ENCODE data around the gene CLBA1.
"Not testable (repeated sequence)": the region's sequence is repeated elsewhere in the genome, so short reads cannot be mapped to it uniquely, and the experiment has no call there.

CLBA1 gene

GRCh38 chr14:104947201-104947600 is 38.4 kb upstream of the CLBA1 start:
- in situ Hi-C loops (cut with HindIII; ENCODE audit: low sequenced_read_pairs): not testable (repeated sequence)

GRCh38 chr14:104947881-104948735 is 37.5 kb upstream of the CLBA1 start:
- in situ Hi-C loops (cut with HindIII; ENCODE audit: low sequenced_read_pairs): not testable (repeated sequence)

- in situ Hi-C loops (cut with HindIII; ENCODE audit: low sequenced_read_pairs): no loop called here
These were observed 36.9 kb upstream of the CLBA1 start for GRCh38 chr14:104948736-104949031.

GRCh38 chr14:104949406-104949955 is 36.1 kb upstream of the CLBA1 start:
- in situ Hi-C loops (cut with HindIII; ENCODE audit: low sequenced_read_pairs): not testable (repeated sequence)

GRCh38 chr14:104950021-104950420 is 35.6 kb upstream of the CLBA1 start:
- in situ Hi-C loops (cut with HindIII; ENCODE audit: low sequenced_read_pairs): no loop called here

GRCh38 chr14:104950701-104951100 is 34.9 kb upstream of the CLBA1 start:
- in situ Hi-C loops (cut with HindIII; ENCODE audit: low sequenced_read_pairs): not testable (repeated sequence)

- in situ Hi-C loops (cut with HindIII; ENCODE audit: low sequenced_read_pairs): not testable (repeated sequence)
These were observed 33.5 kb upstream of the CLBA1 start for GRCh38 chr14:104951863-104952657.

GRCh38 chr14:104953097-104953496 is 32.5 kb upstream of the CLBA1 start:
- in situ Hi-C loops (cut with HindIII; ENCODE audit: low sequenced_read_pairs): no loop called here

GRCh38 chr14:104953896-104954656 is 31.5 kb upstream of the CLBA1 start:
- in situ Hi-C loops (cut with HindIII; ENCODE audit: low sequenced_read_pairs): no loop called here

GRCh38 chr14:104954746-104955395 is 30.7 kb upstream of the CLBA1 start:
- in situ Hi-C loops (cut with HindIII; ENCODE audit: low sequenced_read_pairs): no loop called here

- in situ Hi-C loops (cut with HindIII; ENCODE audit: low sequenced_read_pairs): no loop called here
These were observed 30.2 kb upstream of the CLBA1 start for GRCh38 chr14:104955396-104955770.

- in situ Hi-C loops (cut with HindIII; ENCODE audit: low sequenced_read_pairs): no loop called here
These were observed 29.2 kb upstream of the CLBA1 start for GRCh38 chr14:104956290-104956890.

- in situ Hi-C loops (cut with HindIII; ENCODE audit: low sequenced_read_pairs): no loop called here
These were observed 28.2 kb upstream of the CLBA1 start for GRCh38 chr14:104957146-104958113.

- in situ Hi-C loops (cut with HindIII; ENCODE audit: low sequenced_read_pairs): no loop called here
These were observed 21.0 kb upstream of the CLBA1 start for GRCh38 chr14:104964546-104964945.

GRCh38 chr14:104965561-104966231 is 19.9 kb upstream of the CLBA1 start:
- in situ Hi-C loops (cut with HindIII; ENCODE audit: low sequenced_read_pairs): no loop called here

GRCh38 chr14:104966261-104966865 is 19.2 kb upstream of the CLBA1 start:
- in situ Hi-C loops (cut with HindIII; ENCODE audit: low sequenced_read_pairs): no loop called here

- in situ Hi-C loops (cut with HindIII; ENCODE audit: low sequenced_read_pairs): no loop called here
These were observed 18.6 kb upstream of the CLBA1 start for GRCh38 chr14:104966981-104967385.

All from DLD1 (cell line).